Measurements from ENCODE around the gene CHSY1. TPM values are rescaled to one million over a fixed set of nuclear protein-coding genes. Genes with fewer than 3 reads are reported as not detected.

The CHSY1 gene
- total and polyA plus RNA-seq, 2 donors (not counting 1 experiment from before 2014, with no cell fraction given): 4.7 to 20.3 TPM

DNA sequence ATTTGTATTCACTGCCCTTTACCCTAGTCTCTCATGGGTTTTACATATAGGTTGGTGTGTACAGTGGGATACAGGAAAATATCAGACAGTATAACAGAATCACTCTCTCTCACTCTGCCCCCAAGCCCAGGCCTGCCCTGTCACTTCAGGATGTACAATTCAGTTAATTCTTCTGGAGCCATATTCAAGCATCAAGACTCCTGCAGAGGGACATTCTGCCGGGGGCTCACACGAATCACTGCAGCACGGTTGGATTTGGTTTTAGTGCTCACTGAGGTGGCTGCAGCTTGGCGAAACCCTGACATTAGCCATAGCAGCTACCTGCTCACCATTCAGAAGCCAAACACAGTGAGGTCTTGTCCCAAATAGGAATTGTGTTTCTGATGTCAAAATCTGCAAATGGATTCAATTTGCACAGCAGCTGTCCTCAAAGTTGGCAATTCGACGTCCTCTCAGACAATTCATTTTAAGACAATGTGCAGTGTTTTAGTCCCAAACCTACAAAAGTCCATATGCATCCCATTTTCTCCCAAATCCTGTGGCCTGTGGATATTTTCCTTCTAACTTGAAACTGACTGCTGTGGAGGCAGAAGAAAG lies 82.9 kb downstream of the CHSY1 start:
- WGBS (ENCODE audit: insufficient coverage): 96% methylated on average over 4 of the region's 6 CpGs
- ATAC-seq (ENCODE audit: low read depth) (no peak), DNase-seq (no peak)
- Histone ChIP-seq H4K20me1 (ENCODE audit: control insufficient read depth, insufficient read depth, low read length, poor library complexity, severe bottlenecking) (no peaks in the 10 kb centered on the region), H3K79me2 (ENCODE audit: control insufficient read depth, insufficient read depth, low read length) (no peaks in the 10 kb centered on the region), H3K9ac (ENCODE audit: low read length) (no peak overlapping the region), H3K36me3 (replicated peaks in 1 of 2; ENCODE audit: control extremely low read depth in 1 of 2, control insufficient read depth in 1 of 2, extremely low read depth in 1 of 2, insufficient read depth in 2 of 2, low read length in 1 of 2) (no peaks in the 10 kb centered on the region), H3K4me2 (replicated peaks; ENCODE audit: low read depth, low read length, poor library complexity, severe bottlenecking) (no peak overlapping the region), H3K4me3 (ENCODE audit: control extremely low read depth in 1 of 5, extremely low read depth in 1 of 5, insufficient read depth in 1 of 5, low read depth in 2 of 5, low read length in 4 of 5) (peak overlapping the region in 1 of 5 experiments; percentile 44), H3K4me1 (ENCODE audit: control insufficient read depth in 2 of 2, insufficient read depth in 2 of 2, low read length in 2 of 2) (peaks cover 14 to 17% of the 10 kb centered on the region in 2 donors), H2AFZ (ENCODE audit: insufficient read depth, low read depth, low read length, poor library complexity, severe bottlenecking) (no peak overlapping the region), H3K9me3 (ENCODE audit: control extremely low read depth in 1 of 3, control insufficient read depth in 2 of 3, insufficient read depth in 1 of 3, low read length in 2 of 3) (peaks cover 0 to 26% (median 25%) of the 10 kb centered on the region in 3 donors), H3K27me3 (replicated peaks in 1 of 4; ENCODE audit: control extremely low read depth in 1 of 4, control insufficient read depth in 3 of 4, insufficient read depth in 4 of 4, low read length in 3 of 4) (no peaks in the 10 kb centered on the region), H3K27ac (ENCODE audit: low read length in 2 of 2) (no peak overlapping the region)
- no peaks in the 10 kb centered on the region for H3K27me3 Mint-ChIP-seq
- H3K9me3 Mint-ChIP-seq (ENCODE audit: insufficient read depth): no peaks in the 10 kb centered on the region
- H3K27ac Mint-ChIP-seq: no peak overlapping the region
- CTCF ChIA-PET: interaction anchor here (0.5 to 0.7 kb wide), 2 partner anchors 74 to 197 kb away, joined by 3 to 4 read pairs; no protein-coding TSS in a partner anchor
- H3K4me3 Mint-ChIP-seq: no peak overlapping the region
- POLR2A ChIA-PET: no interaction called here
- TF ChIP-seq, protein P1, sequence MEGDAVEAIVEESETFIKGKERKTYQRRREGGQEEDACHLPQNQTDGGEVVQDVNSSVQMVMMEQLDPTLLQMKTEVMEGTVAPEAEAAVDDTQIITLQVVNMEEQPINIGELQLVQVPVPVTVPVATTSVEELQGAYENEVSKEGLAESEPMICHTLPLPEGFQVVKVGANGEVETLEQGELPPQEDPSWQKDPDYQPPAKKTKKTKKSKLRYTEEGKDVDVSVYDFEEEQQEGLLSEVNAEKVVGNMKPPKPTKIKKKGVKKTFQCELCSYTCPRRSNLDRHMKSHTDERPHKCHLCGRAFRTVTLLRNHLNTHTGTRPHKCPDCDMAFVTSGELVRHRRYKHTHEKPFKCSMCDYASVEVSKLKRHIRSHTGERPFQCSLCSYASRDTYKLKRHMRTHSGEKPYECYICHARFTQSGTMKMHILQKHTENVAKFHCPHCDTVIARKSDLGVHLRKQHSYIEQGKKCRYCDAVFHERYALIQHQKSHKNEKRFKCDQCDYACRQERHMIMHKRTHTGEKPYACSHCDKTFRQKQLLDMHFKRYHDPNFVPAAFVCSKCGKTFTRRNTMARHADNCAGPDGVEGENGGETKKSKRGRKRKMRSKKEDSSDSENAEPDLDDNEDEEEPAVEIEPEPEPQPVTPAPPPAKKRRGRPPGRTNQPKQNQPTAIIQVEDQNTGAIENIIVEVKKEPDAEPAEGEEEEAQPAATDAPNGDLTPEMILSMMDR (IDR thresholded peaks at IDR 0.05): no peak
- no peak for TF ChIP-seq EZH2 (IDR thresholded peaks at IDR 0.05; ENCODE audit: borderline replicate concordance, insufficient read depth, low read depth, low read length, poor library complexity, severe bottlenecking)
- peaks cover 14% of the 10 kb centered on the region for H3K4me1 Mint-ChIP-seq
- intact Hi-C loops (cut with micrococcal nuclease): no loop called here

- POLR2A ChIA-PET: no interaction called here
Measured at GRCh38 chr15:101168463-101168824, 83.4 kb downstream of the CHSY1 start.

More at GRCh38 chr15:101168463-101168824, 83.4 kb downstream of the CHSY1 start:
- H3K4me3 Mint-ChIP-seq: peak overlapping the region; percentile 77
- peak overlapping the region; percentile 75 for H3K4me2 ChIP-seq (replicated peaks; ENCODE audit: low read depth, low read length, poor library complexity, severe bottlenecking)
- CTCF ChIA-PET: interaction anchor here (0.7 to 1.6 kb wide), 2 partner anchors 13 to 75 kb away, joined by 3 to 4 read pairs; no protein-coding TSS in a partner anchor
- ATAC-seq (ENCODE audit: low read depth): no peak
- peak overlapping the region in 1 of 5 experiments; percentile 44 for H3K4me3 ChIP-seq (ENCODE audit: control extremely low read depth in 1 of 5, extremely low read depth in 1 of 5, insufficient read depth in 1 of 5, low read depth in 2 of 5, low read length in 4 of 5)
- peaks cover 0 to 27% (median 26%) of the 10 kb centered on the region in 3 donors for H3K9me3 ChIP-seq (ENCODE audit: control extremely low read depth in 1 of 3, control insufficient read depth in 2 of 3, insufficient read depth in 1 of 3, low read length in 2 of 3)
- peaks cover 14 to 17% of the 10 kb centered on the region in 2 donors for H3K4me1 ChIP-seq (ENCODE audit: control insufficient read depth in 2 of 2, insufficient read depth in 2 of 2, low read length in 2 of 2)
- peak overlapping the region; percentile 38 for H3K9ac ChIP-seq (ENCODE audit: low read length)
- H2AFZ ChIP-seq (ENCODE audit: insufficient read depth, low read depth, low read length, poor library complexity, severe bottlenecking): peak overlapping the region; percentile 70
- intact Hi-C loops (cut with micrococcal nuclease): no loop called here
- H3K36me3 ChIP-seq (replicated peaks in 1 of 2; ENCODE audit: control extremely low read depth in 1 of 2, control insufficient read depth in 1 of 2, extremely low read depth in 1 of 2, insufficient read depth in 2 of 2, low read length in 1 of 2): no peaks in the 10 kb centered on the region
- H3K27me3 Mint-ChIP-seq: no peaks in the 10 kb centered on the region
- peaks cover 13% of the 10 kb centered on the region for H3K4me1 Mint-ChIP-seq
- WGBS (ENCODE audit: insufficient coverage): no CpG with 5 or more reads among the region's 1 CpG
- peaks cover 2% of the 10 kb centered on the region for H3K9me3 Mint-ChIP-seq (ENCODE audit: insufficient read depth)
- H3K27me3 ChIP-seq (replicated peaks in 1 of 4; ENCODE audit: control extremely low read depth in 1 of 4, control insufficient read depth in 3 of 4, insufficient read depth in 4 of 4, low read length in 3 of 4): no peaks in the 10 kb centered on the region
- H4K20me1 ChIP-seq (ENCODE audit: control insufficient read depth, insufficient read depth, low read length, poor library complexity, severe bottlenecking): no peaks in the 10 kb centered on the region
- no peak for DNase-seq
- no peaks in the 10 kb centered on the region for H3K79me2 ChIP-seq (ENCODE audit: control insufficient read depth, insufficient read depth, low read length)
- no peak overlapping the region for H3K27ac ChIP-seq (ENCODE audit: low read length in 2 of 2)
- H3K27ac Mint-ChIP-seq: peak overlapping the region; percentile 32
- TF ChIP-seq EZH2 (IDR thresholded peaks at IDR 0.05; ENCODE audit: borderline replicate concordance, insufficient read depth, low read depth, low read length, poor library complexity, severe bottlenecking): no peak
- TF ChIP-seq, protein P1 (IDR thresholded peaks at IDR 0.05): no peak
